Measurements from ENCODE around the gene VCAM1.

Gene VCAM1

GRCh38 chr1:100731758-100732157, 12.2 kb downstream of the VCAM1 start:
- H3K27me3 ChIP-seq (ENCODE audit: insufficient read depth, poor library complexity, severe bottlenecking), result no peaks in the 10 kb centered on the region
- TF ChIP-seq CTCF (IDR thresholded peaks at IDR 0.05; ENCODE audit: insufficient read depth, low read length) (no peak), POLR2AphosphoS5 (IDR thresholded peaks at IDR 0.05; ENCODE audit: low read depth) (no peak), GABPA (IDR thresholded peaks at IDR 0.05; ENCODE audit: low read depth) (no peak), SPI1 (IDR thresholded peaks at IDR 0.05; ENCODE audit: borderline replicate concordance, low read depth) (no peak), REST (IDR thresholded peaks at IDR 0.05; ENCODE audit: insufficient replicate concordance, low read depth) (no peak)
- no peak overlapping the region for H3K4me3 ChIP-seq (replicated peaks; ENCODE audit: insufficient read depth, low read length)
- no peak overlapping the region for H3K27ac ChIP-seq (replicated peaks)
- no peak for DNase-seq (ENCODE audit: low read depth in 1 of 2, low spot score in 1 of 2)

- H3K4me3 ChIP-seq (replicated peaks; ENCODE audit: insufficient read depth, low read length), result no peak overlapping the region
- H3K27me3 ChIP-seq (ENCODE audit: insufficient read depth, poor library complexity, severe bottlenecking), result no peaks in the 10 kb centered on the region
- TF ChIP-seq REST (IDR thresholded peaks at IDR 0.05; ENCODE audit: insufficient replicate concordance, low read depth) (no peak), CTCF (IDR thresholded peaks at IDR 0.05; ENCODE audit: insufficient read depth, low read length) (no peak), POLR2AphosphoS5 (IDR thresholded peaks at IDR 0.05; ENCODE audit: low read depth) (no peak), SPI1 (IDR thresholded peaks at IDR 0.05; ENCODE audit: borderline replicate concordance, low read depth) (no peak), GABPA (IDR thresholded peaks at IDR 0.05; ENCODE audit: low read depth) (no peak)
- no peak overlapping the region for H3K27ac ChIP-seq (replicated peaks)
- no peak for DNase-seq (ENCODE audit: low read depth in 1 of 2, low spot score in 1 of 2)
Measured at GRCh38 chr1:100734676-100735075, 15.1 kb downstream of the VCAM1 start.

GRCh38 chr1:100735244-100735643, 15.7 kb downstream of the VCAM1 start:
- Histone ChIP-seq H3K4me3 (replicated peaks; ENCODE audit: insufficient read depth, low read length) (no peak overlapping the region), H3K27me3 (ENCODE audit: insufficient read depth, poor library complexity, severe bottlenecking) (no peaks in the 10 kb centered on the region), H3K27ac (replicated peaks) (no peak overlapping the region)
- no peak for DNase-seq (ENCODE audit: low read depth in 1 of 2, low spot score in 1 of 2)
- TF ChIP-seq REST (IDR thresholded peaks at IDR 0.05; ENCODE audit: insufficient replicate concordance, low read depth), result no peak
- no peak for TF ChIP-seq SPI1 (IDR thresholded peaks at IDR 0.05; ENCODE audit: borderline replicate concordance, low read depth)
- TF ChIP-seq CTCF (IDR thresholded peaks at IDR 0.05; ENCODE audit: insufficient read depth, low read length), result no peak
- TF ChIP-seq POLR2AphosphoS5 (IDR thresholded peaks at IDR 0.05; ENCODE audit: low read depth), result no peak
- no peak for TF ChIP-seq GABPA (IDR thresholded peaks at IDR 0.05; ENCODE audit: low read depth)

All from HL-60 (cell line).